Measurements from ENCODE around the gene ATP6V0B. TPM values are rescaled to one million over a fixed set of nuclear protein-coding genes. Genes with fewer than 3 reads are reported as not detected.
A peak's percentile ranks its signal among the peaks of the same experiment; 100 is the strongest.

Gene ATP6V0B
- total and polyA plus RNA-seq, 9 of the 15 experiments (the other 6 are each of a cell fraction or from before 2014, with no cell fraction given), result 137 to 328 (median 220) TPM

- TF ChIP-seq HDAC3 (IDR thresholded peaks at IDR 0.05; ENCODE audit: borderline replicate concordance, partially characterized antibody) (no peak), HNRNPH1 (optimal IDR thresholded peaks at IDR 0.05; ENCODE audit: low read depth, low read length) (no peak), MNT (conservative IDR thresholded peaks at IDR 0.05) (no peak), FIP1L1 (IDR thresholded peaks at IDR 0.05; ENCODE audit: low read depth, low read length, poor library complexity, severe bottlenecking) (no peak), YY1 (IDR thresholded peaks at IDR 0.05; ENCODE audit: borderline replicate concordance in 1 of 3, control insufficient read depth in 1 of 3, extremely low read depth in 1 of 3, insufficient read depth in 3 of 3, insufficient read length in 1 of 3, insufficient replicate concordance in 2 of 3, low read depth in 1 of 3, low read length in 2 of 3) (no peak), SMARCC2 (IDR thresholded peaks at IDR 0.05; ENCODE audit: low read depth) (no peak), GABPB1 (CRISPR knock-in tag; IDR thresholded peaks at IDR 0.05) (peak; percentile 66; the same call in 1 of the 2 replicates), HDAC2 (IDR thresholded peaks at IDR 0.05) (peak; percentile 62; the same call in 1 of the 2 replicates), HOXB6 (CRISPR knock-in tag; IDR thresholded peaks at IDR 0.05; ENCODE audit: borderline replicate concordance) (no peak), POLR2H (tag; IDR thresholded peaks at IDR 0.05; ENCODE audit: low read depth) (no peak), SRF (CRISPR knock-in tag; IDR thresholded peaks at IDR 0.05) (peak in 1 of 2 experiments; percentile 53; a peak in 1 of 4 replicates), ZFP1 (CRISPR knock-in tag; IDR thresholded peaks at IDR 0.05) (no peak), KLF10 (CRISPR knock-in tag; IDR thresholded peaks at IDR 0.05) (no peak), ZBED1 (IDR thresholded peaks at IDR 0.05) (no peak), ZNF41 (CRISPR knock-in tag; conservative IDR thresholded peaks at IDR 0.05) (no peak), ZNF695 (CRISPR knock-in tag; IDR thresholded peaks at IDR 0.05) (no peak), CREM (IDR thresholded peaks at IDR 0.05; ENCODE audit: low read depth) (0 out of 2 replicates have a peak, but pooled peaks have one; percentile 28), HIVEP1 (CRISPR knock-in tag; IDR thresholded peaks at IDR 0.05) (no peak), DMBX1 (CRISPR knock-in tag; IDR thresholded peaks at IDR 0.05; ENCODE audit: borderline replicate concordance) (peak; percentile 63; the same call in 1 of the 2 replicates)
Measured at GRCh38 chr1:43968348-43968948, 6.3 kb upstream of the ATP6V0B start (continued).

Data from K562 (cell line).